ENCODE measurements around the gene ROR1.

DNA sequence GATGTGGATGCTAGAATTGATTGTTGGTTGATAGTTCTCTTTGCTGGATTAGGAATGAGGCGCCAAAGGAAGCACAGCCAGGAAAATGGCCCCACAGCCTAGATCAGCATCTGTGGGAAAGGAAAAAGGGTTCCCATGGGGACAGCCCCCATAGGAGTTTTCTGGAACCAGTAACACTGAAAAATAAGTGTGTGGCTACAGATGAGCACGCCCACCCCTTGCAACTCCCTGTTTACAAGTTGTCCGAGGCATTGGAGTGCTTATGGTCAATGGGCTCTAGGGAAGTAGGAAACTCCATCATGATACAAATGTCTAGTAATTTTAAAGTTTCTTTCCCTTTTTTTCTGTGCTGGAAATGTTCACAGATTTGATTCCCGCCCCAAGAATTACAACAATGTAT is 405.8 kb downstream of the ROR1 start:
- TF ChIP-seq, protein P1, sequence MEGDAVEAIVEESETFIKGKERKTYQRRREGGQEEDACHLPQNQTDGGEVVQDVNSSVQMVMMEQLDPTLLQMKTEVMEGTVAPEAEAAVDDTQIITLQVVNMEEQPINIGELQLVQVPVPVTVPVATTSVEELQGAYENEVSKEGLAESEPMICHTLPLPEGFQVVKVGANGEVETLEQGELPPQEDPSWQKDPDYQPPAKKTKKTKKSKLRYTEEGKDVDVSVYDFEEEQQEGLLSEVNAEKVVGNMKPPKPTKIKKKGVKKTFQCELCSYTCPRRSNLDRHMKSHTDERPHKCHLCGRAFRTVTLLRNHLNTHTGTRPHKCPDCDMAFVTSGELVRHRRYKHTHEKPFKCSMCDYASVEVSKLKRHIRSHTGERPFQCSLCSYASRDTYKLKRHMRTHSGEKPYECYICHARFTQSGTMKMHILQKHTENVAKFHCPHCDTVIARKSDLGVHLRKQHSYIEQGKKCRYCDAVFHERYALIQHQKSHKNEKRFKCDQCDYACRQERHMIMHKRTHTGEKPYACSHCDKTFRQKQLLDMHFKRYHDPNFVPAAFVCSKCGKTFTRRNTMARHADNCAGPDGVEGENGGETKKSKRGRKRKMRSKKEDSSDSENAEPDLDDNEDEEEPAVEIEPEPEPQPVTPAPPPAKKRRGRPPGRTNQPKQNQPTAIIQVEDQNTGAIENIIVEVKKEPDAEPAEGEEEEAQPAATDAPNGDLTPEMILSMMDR (IDR thresholded peaks at IDR 0.05) = no peak
- TF ChIP-seq POLR2A (IDR thresholded peaks at IDR 0.05) = no peak
